CD4-positive, alpha-beta T cell (primary cell): Measurements from ENCODE around the gene TSPAN15. TPM values are rescaled to one million over a fixed set of nuclear protein-coding genes. Genes with fewer than 3 reads are reported as not detected.

Experiments
- ATAC-seq: fragments of 200-7000 bp; cut with Tn5 transposase; one replicate; pipeline ENCODE4 v1.10.0; 2022; ENCODE audit warnings: mild to moderate bottlenecking; ENCODE audit not compliant: poor library complexity
- CTCF ChIA-PET: fragments of 350-600 bp; sonication (Branson Sonifier 250); formaldehyde crosslinking; loops from one replicate; lab custom pipeline; 2021; ENCODE audit warnings: antibody characterized with exemption, inconsistent platforms; lab: Charles Lee
- POLR2A ChIA-PET: fragments of 350-600 bp; sonication (Branson Sonifier 250); formaldehyde crosslinking; loops from one replicate; lab custom pipeline; 2021; ENCODE audit warnings: antibody characterized with exemption, inconsistent platforms; lab: Charles Lee
- DNase-seq, 14 experiments: peaks; one replicate each; pipeline ENCODE4 v3.0.0-alpha.2; 2013 to 2020; ENCODE audit warnings: mixed read lengths in 2 of 14
- H3K27ac ChIP-seq, 2 donors: one replicate each; pipeline versions ENCODE4 v1.5.1 to v1.7.0; 2013; ENCODE audit warnings: low read length in 2 of 2, low read depth in 1 of 2, mild to moderate bottlenecking in 1 of 2
- H3K27me3 ChIP-seq, 2 experiments: 1 replicate in 1 of 2; 2 replicates in 1 of 2; pipeline versions ENCODE4 v1.6.1 to v1.7.0; 2013; ENCODE audit warnings: low read length in 2 of 2, control low read depth in 1 of 2, mild to moderate bottlenecking in 1 of 2, moderate library complexity in 1 of 2; ENCODE audit not compliant: insufficient read depth in 2 of 2, control insufficient read depth in 1 of 2
- H3K36me3 ChIP-seq: one replicate; pipeline ENCODE4 v1.6.1; 2013; ENCODE audit warnings: low read length, control low read depth; ENCODE audit not compliant: insufficient read depth
- H3K4me1 ChIP-seq: one replicate; pipeline ENCODE4 v1.6.1; 2013; ENCODE audit warnings: low read length, control low read depth; ENCODE audit not compliant: insufficient read depth
- H3K4me3 ChIP-seq: one replicate; pipeline ENCODE4 v1.5.1; 2013; ENCODE audit warnings: mild to moderate bottlenecking, low read length, moderate library complexity
- H3K9me3 ChIP-seq, 2 experiments: 1 replicate in 1 of 2; 2 replicates in 1 of 2; pipeline versions ENCODE4 v1.6.1 to v1.7.0; 2013; ENCODE audit warnings: low read length in 2 of 2, mild to moderate bottlenecking in 2 of 2, control low read depth in 1 of 2, moderate library complexity in 1 of 2; ENCODE audit not compliant: control insufficient read depth in 1 of 2, insufficient read depth in 1 of 2
- H3K27ac Mint-ChIP-seq: one replicate; pipeline ENCODE4 v1.8.0; 2020; ENCODE audit warnings: mixed read lengths
- H3K27me3 Mint-ChIP-seq: one replicate; pipeline ENCODE4 v1.8.0; 2021; ENCODE audit warnings: mixed read lengths
- H3K36me3 Mint-ChIP-seq: one replicate; pipeline ENCODE4 v1.8.0; 2021; ENCODE audit warnings: low read depth, mixed read lengths
- H3K4me1 Mint-ChIP-seq: one replicate; pipeline ENCODE4 v1.8.0; 2021; ENCODE audit warnings: low read depth, mixed read lengths
- H3K4me3 Mint-ChIP-seq: one replicate; pipeline ENCODE4 v1.8.0; 2020; ENCODE audit warnings: mild to moderate bottlenecking, mixed read lengths
- H3K9me3 Mint-ChIP-seq: one replicate; pipeline ENCODE4 v1.8.0; 2020; ENCODE audit warnings: mixed read lengths
- intact Hi-C, 2 experiments: fragments of 100-400 bp; cut with DNase I in 1 of 2; cut with micrococcal nuclease in 1 of 2; formaldehyde crosslinking; loops; one replicate each; pipeline versions ENCODE4 v1.15.1 to v1.9.0; 2023 to 2025; cut with DNase I, micrococcal nuclease
- total RNA-seq, 174 experiments: library from RNA in 2 of 174; stranded (reverse) in 2 of 174; gene quantifications; one replicate each; pipeline ENCODE4 v1.2.3 and lab custom pipeline; 2021 to 2026
- TF ChIP-seq, protein P1 (sequence below): fragments of 200-600 bp; IDR thresholded peaks from one replicate; pipeline ENCODE4 v1.8.0; 2022; ENCODE audit warnings: antibody characterized with exemption, mild to moderate bottlenecking

Gene TSPAN15
- total RNA-seq, 2 experiments from 2014 or later = 2.2 to 2.5 TPM

- TF ChIP-seq, protein P1, sequence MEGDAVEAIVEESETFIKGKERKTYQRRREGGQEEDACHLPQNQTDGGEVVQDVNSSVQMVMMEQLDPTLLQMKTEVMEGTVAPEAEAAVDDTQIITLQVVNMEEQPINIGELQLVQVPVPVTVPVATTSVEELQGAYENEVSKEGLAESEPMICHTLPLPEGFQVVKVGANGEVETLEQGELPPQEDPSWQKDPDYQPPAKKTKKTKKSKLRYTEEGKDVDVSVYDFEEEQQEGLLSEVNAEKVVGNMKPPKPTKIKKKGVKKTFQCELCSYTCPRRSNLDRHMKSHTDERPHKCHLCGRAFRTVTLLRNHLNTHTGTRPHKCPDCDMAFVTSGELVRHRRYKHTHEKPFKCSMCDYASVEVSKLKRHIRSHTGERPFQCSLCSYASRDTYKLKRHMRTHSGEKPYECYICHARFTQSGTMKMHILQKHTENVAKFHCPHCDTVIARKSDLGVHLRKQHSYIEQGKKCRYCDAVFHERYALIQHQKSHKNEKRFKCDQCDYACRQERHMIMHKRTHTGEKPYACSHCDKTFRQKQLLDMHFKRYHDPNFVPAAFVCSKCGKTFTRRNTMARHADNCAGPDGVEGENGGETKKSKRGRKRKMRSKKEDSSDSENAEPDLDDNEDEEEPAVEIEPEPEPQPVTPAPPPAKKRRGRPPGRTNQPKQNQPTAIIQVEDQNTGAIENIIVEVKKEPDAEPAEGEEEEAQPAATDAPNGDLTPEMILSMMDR = no peak
- ChIA-PET CTCF (interaction anchor here (0.8 to 2.1 kb wide), 3 partner anchors 13 to 45 kb away, joined by 3 to 10 read pairs (median 3); no protein-coding TSS in a partner anchor), POLR2A (no interaction called here)
- DNase-seq (no peak), ATAC-seq (no peak)
- Mint-ChIP-seq H3K4me1 (peaks cover 27% of the 10 kb centered on the region), H3K36me3 (no peaks in the 10 kb centered on the region), H3K9me3 (no peaks in the 10 kb centered on the region), H3K27me3 (no peaks in the 10 kb centered on the region), H3K4me3 (peak overlapping the region; percentile 80), H3K27ac (no peak overlapping the region)
- intact Hi-C loops = no loop called here
- Histone ChIP-seq H3K9me3 (no peaks in the 10 kb centered on the region), H3K4me3 (no peak overlapping the region), H3K27me3 (no peaks in the 10 kb centered on the region), H3K36me3 (no peaks in the 10 kb centered on the region), H3K4me1 (peaks cover 33% of the 10 kb centered on the region), H3K27ac (no peak overlapping the region)
These were observed 1.6 kb downstream of the TSPAN15 start for GRCh38 chr10:69452676-69453415.

DNA sequence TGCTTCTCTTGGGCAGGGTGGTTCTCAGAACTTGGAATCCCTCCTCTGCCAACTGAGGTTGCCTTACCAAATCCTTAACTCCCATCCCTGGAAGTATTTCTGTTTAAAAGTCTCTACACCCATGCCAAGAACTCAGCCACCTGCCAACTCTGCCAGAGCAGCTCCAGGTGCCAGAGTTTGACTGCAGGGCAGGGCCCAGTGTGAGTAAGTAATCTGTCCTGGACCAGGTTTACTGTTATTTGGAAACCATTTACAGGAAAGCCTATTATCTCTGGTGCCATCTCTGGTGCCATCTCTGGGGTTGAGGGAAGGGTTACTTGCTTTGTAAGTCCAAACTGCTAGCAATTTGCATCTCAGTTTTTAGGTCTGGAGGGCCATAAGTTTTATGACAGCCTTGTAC is 2.5 kb downstream of the TSPAN15 start:
- no peaks in the 10 kb centered on the region for H3K27me3 Mint-ChIP-seq
- Histone ChIP-seq H3K27ac (no peak overlapping the region), H3K36me3 (no peaks in the 10 kb centered on the region), H3K4me3 (no peak overlapping the region), H3K27me3 (no peaks in the 10 kb centered on the region), H3K4me1 (peaks cover 33% of the 10 kb centered on the region), H3K9me3 (no peaks in the 10 kb centered on the region)
- TF ChIP-seq, protein P1 = no peak
- peaks cover 27% of the 10 kb centered on the region for H3K4me1 Mint-ChIP-seq
- intact Hi-C loops = no loop called here
- DNase-seq = no peak
- CTCF ChIA-PET = no interaction called here
- no peak for ATAC-seq
- no peak overlapping the region for H3K4me3 Mint-ChIP-seq
- H3K27ac Mint-ChIP-seq = no peak overlapping the region
- H3K36me3 Mint-ChIP-seq = no peaks in the 10 kb centered on the region
- POLR2A ChIA-PET = no interaction called here
- no peaks in the 10 kb centered on the region for H3K9me3 Mint-ChIP-seq

GRCh38 chr10:69455006-69455763 is 3.9 kb downstream of the TSPAN15 start:
- intact Hi-C loops = no loop called here
- TF ChIP-seq, protein P1 = no peak
- Mint-ChIP-seq H3K4me1 (peaks cover 21% of the 10 kb centered on the region), H3K4me3 (peak overlapping the region; percentile 11), H3K27me3 (no peaks in the 10 kb centered on the region), H3K9me3 (no peaks in the 10 kb centered on the region), H3K27ac (no peak overlapping the region), H3K36me3 (no peaks in the 10 kb centered on the region)
- Histone ChIP-seq H3K9me3 (no peaks in the 10 kb centered on the region), H3K4me3 (no peak overlapping the region), H3K4me1 (peaks cover 24% of the 10 kb centered on the region), H3K27ac (no peak overlapping the region), H3K36me3 (no peaks in the 10 kb centered on the region), H3K27me3 (no peaks in the 10 kb centered on the region)
- no peak for ATAC-seq
- no peak for DNase-seq
- POLR2A ChIA-PET = no interaction called here
- CTCF ChIA-PET = interaction anchor here (0.6 kb wide), 1 partner anchor 56 kb away, joined by 5 read pairs; no protein-coding TSS in a partner anchor
